Astrocyte (in vitro differentiated cells and primary cell): ENCODE measurements around the gene LRMDA. TPM values are rescaled to one million over a fixed set of nuclear protein-coding genes. Genes with fewer than 3 reads are reported as not detected.

ENCODE experiments used
- DNase-seq: peaks from one replicate; pipeline ENCODE4 v3.0.0-alpha.2; 2010; ENCODE audit warnings: low read depth
- FAIRE-seq: peaks from 2 replicates; lab custom pipeline; 2011; peaks lifted over from hg19 to GRCh38; lab: Jason Lieb, UNC
- H2AFZ ChIP-seq: 2 replicates; pipeline ENCODE4 v1.6.0; 2012; ENCODE audit warnings: low read depth, low read length, inconsistent platforms
- H3K27ac ChIP-seq: 2 replicates; pipeline ENCODE4 v1.5.1; 2011; ENCODE audit warnings: low read depth, low read length, inconsistent platforms
- H3K27me3 ChIP-seq: 2 replicates; pipeline ENCODE4 v1.6.0; 2011; ENCODE audit warnings: low read length, inconsistent platforms; ENCODE audit not compliant: insufficient read depth
- H3K36me3 ChIP-seq: 2 replicates; pipeline ENCODE4 v1.5.1; 2011; ENCODE audit warnings: low read length, inconsistent platforms; ENCODE audit not compliant: insufficient read depth
- H3K4me1 ChIP-seq: 2 replicates; pipeline ENCODE4 v1.5.1; 2011; ENCODE audit warnings: low read length, inconsistent platforms; ENCODE audit not compliant: insufficient read depth
- H3K4me2 ChIP-seq: 2 replicates; pipeline ENCODE4 v1.6.0; 2012; ENCODE audit warnings: low read length, inconsistent platforms
- H3K4me3 ChIP-seq: 2 replicates; pipeline ENCODE4 v1.5.1; 2011; ENCODE audit warnings: low read depth, mild to moderate bottlenecking, low read length, inconsistent platforms; ENCODE audit not compliant: insufficient read depth
- H3K79me2 ChIP-seq: 2 replicates; pipeline ENCODE4 v1.6.0; 2012; ENCODE audit warnings: mild to moderate bottlenecking, low read length, inconsistent platforms; ENCODE audit not compliant: insufficient read depth
- H3K9ac ChIP-seq: 2 replicates; pipeline ENCODE4 v1.6.0; 2012; ENCODE audit warnings: mild to moderate bottlenecking, low read length, inconsistent platforms
- H3K9me3 ChIP-seq: 2 replicates; pipeline ENCODE4 v1.5.1; 2012; ENCODE audit warnings: low read depth, mild to moderate bottlenecking, low read length, inconsistent platforms; ENCODE audit not compliant: insufficient read depth
- H4K20me1 ChIP-seq: 2 replicates; pipeline ENCODE4 v1.6.0; 2012; ENCODE audit warnings: low read length, inconsistent platforms; ENCODE audit not compliant: insufficient read depth
- H3K27ac Mint-ChIP-seq: one replicate; pipeline ENCODE4 v1.8.0; 2021; ENCODE audit warnings: mild to moderate bottlenecking, mixed read lengths; ENCODE audit not compliant: unreplicated experiment
- H3K27me3 Mint-ChIP-seq: one replicate; pipeline ENCODE4 v1.8.0; 2021; ENCODE audit warnings: low read depth, mixed read lengths; ENCODE audit not compliant: unreplicated experiment
- H3K36me3 Mint-ChIP-seq: one replicate; pipeline ENCODE4 v1.8.0; 2021; ENCODE audit warnings: low read depth, mixed read lengths; ENCODE audit not compliant: unreplicated experiment
- H3K4me1 Mint-ChIP-seq: one replicate; pipeline ENCODE4 v1.8.0; 2021; ENCODE audit warnings: low read depth, mixed read lengths; ENCODE audit not compliant: unreplicated experiment
- H3K4me3 Mint-ChIP-seq: one replicate; pipeline ENCODE4 v1.8.0; 2021; ENCODE audit warnings: mild to moderate bottlenecking, moderate library complexity, mixed read lengths; ENCODE audit not compliant: unreplicated experiment
- H3K9me3 Mint-ChIP-seq: one replicate; pipeline ENCODE4 v1.8.0; 2021; ENCODE audit warnings: mild to moderate bottlenecking, mixed read lengths; ENCODE audit not compliant: unreplicated experiment
- EZH2 ChIP-seq: IDR thresholded peaks from 2 replicates; pipeline ENCODE4 v1.6.1; 2012; ENCODE audit warnings: mild to moderate bottlenecking, low read length, inconsistent platforms; ENCODE audit not compliant: insufficient read depth
- total RNA-seq: library from RNA; stranded (reverse); gene quantifications from 2 replicates; pipeline ENCODE4 v1.2.1, GENCODE V29; 2021
- TF ChIP-seq, protein P1 (sequence below): IDR thresholded peaks from 2 replicates; pipeline ENCODE4 v1.5.1; 2011; ENCODE audit warnings: low read depth, mild to moderate bottlenecking, inconsistent platforms, low read length, moderate library complexity; ENCODE audit not compliant: insufficient read depth

The LRMDA gene
- total RNA-seq, 1 donor from 2014 or later = 2.7 TPM

DNA sequence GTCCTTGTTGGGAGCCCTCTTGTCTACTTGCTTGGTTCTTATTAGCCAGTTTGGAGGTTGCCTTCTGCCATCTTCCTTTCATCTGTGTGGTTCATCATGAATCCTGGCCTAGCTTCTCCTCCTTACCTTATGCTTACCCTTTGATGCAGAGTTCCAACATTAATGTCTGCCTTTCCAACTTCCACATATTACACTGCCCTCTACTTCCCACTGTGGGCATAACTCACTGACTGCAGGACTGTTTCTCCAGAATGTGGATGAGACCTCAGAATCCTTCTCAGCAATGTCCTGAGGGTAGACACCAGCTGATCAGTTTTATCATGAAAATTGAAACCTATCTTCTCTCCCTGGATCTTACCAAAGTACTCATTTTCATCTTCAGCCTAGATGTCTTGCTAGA lies 491.0 kb downstream of the LRMDA start:
- Histone ChIP-seq H4K20me1 (no peaks in the 10 kb centered on the region), H3K4me3 (no peak overlapping the region), H2AFZ (no peak overlapping the region), H3K9me3 (no peaks in the 10 kb centered on the region), H3K4me1 (no peaks in the 10 kb centered on the region), H3K27ac (no peak overlapping the region), H3K27me3 (peaks cover 11% of the 10 kb centered on the region), H3K36me3 (no peaks in the 10 kb centered on the region), H3K4me2 (no peak overlapping the region), H3K79me2 (no peaks in the 10 kb centered on the region), H3K9ac (no peak overlapping the region)
- no peak for TF ChIP-seq EZH2
- TF ChIP-seq, protein P1, sequence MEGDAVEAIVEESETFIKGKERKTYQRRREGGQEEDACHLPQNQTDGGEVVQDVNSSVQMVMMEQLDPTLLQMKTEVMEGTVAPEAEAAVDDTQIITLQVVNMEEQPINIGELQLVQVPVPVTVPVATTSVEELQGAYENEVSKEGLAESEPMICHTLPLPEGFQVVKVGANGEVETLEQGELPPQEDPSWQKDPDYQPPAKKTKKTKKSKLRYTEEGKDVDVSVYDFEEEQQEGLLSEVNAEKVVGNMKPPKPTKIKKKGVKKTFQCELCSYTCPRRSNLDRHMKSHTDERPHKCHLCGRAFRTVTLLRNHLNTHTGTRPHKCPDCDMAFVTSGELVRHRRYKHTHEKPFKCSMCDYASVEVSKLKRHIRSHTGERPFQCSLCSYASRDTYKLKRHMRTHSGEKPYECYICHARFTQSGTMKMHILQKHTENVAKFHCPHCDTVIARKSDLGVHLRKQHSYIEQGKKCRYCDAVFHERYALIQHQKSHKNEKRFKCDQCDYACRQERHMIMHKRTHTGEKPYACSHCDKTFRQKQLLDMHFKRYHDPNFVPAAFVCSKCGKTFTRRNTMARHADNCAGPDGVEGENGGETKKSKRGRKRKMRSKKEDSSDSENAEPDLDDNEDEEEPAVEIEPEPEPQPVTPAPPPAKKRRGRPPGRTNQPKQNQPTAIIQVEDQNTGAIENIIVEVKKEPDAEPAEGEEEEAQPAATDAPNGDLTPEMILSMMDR = no peak
- Mint-ChIP-seq H3K27me3 (peaks cover 35% of the 10 kb centered on the region), H3K27ac (no peak overlapping the region), H3K4me1 (no peaks in the 10 kb centered on the region), H3K9me3 (no peaks in the 10 kb centered on the region), H3K4me3 (no peak overlapping the region), H3K36me3 (no peaks in the 10 kb centered on the region)
- no peak for DNase-seq
- no peak for FAIRE-seq

DNA sequence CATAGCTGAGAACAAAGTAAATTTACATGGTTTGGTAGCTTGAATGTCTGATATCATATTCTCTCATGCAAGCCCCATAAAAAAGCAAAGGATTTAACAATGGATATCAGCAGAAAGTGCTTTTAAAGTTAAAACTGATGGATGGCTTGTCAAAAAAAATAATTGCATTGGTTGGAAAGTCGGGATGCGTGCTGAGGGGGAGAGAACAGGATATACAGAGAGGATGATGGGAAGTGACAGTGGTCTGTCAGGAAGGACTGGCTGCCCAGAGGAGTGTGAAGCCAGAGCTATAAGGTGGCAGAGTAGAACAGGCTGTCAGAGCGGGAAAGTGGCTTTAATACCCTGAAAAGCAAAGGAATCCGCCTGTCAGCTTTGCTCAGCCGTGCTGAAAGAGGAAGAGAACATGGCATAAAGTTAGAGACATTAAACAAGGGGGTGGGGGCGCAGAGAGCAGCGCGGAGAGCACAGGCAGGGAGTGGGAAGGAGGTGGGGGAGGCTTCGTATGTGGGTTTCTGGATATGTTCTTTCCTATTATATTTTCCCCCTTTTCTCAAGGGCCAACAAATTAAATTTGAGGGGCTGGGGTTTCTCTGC lies 493.0 kb downstream of the LRMDA start:
- Histone ChIP-seq H3K27me3 (peaks cover 12% of the 10 kb centered on the region), H3K27ac (no peak overlapping the region), H3K36me3 (no peaks in the 10 kb centered on the region), H3K4me1 (no peaks in the 10 kb centered on the region), H3K4me2 (no peak overlapping the region), H3K9me3 (no peaks in the 10 kb centered on the region), H2AFZ (no peak overlapping the region), H4K20me1 (no peaks in the 10 kb centered on the region), H3K79me2 (no peaks in the 10 kb centered on the region), H3K4me3 (no peak overlapping the region), H3K9ac (no peak overlapping the region)
- no peak overlapping the region for H3K4me3 Mint-ChIP-seq
- no peak for DNase-seq
- H3K27me3 Mint-ChIP-seq = peaks cover 28% of the 10 kb centered on the region
- TF ChIP-seq EZH2 = no peak
- TF ChIP-seq, protein P1 = no peak
- no peaks in the 10 kb centered on the region for H3K36me3 Mint-ChIP-seq
- no peaks in the 10 kb centered on the region for H3K4me1 Mint-ChIP-seq
- no peak overlapping the region for H3K27ac Mint-ChIP-seq
- peaks cover 2% of the 10 kb centered on the region for H3K9me3 Mint-ChIP-seq
- FAIRE-seq = no peak

DNA sequence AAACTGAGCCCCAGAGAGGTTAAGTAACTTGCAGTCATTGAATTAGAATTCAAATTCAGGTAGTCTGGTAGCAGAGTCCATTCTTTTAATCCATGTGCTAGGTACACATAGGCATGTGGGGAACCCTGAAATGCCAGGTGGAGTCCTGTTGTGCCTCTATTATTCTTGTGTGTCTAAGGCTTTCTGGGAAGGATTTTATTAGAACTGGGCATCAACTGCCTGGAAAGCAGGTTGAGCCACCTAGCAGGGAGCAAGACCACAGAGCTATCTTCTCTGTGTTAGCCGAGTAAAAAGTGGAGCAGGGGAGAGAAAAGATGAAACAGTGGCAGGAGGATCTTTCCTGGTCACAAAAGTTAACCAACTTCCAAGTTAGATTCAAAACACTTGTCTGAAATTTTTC lies 494.6 kb downstream of the LRMDA start:
- Histone ChIP-seq H4K20me1 (no peaks in the 10 kb centered on the region), H3K9ac (no peak overlapping the region), H3K36me3 (no peaks in the 10 kb centered on the region), H3K4me3 (no peak overlapping the region), H3K9me3 (no peaks in the 10 kb centered on the region), H2AFZ (no peak overlapping the region), H3K27ac (no peak overlapping the region), H3K27me3 (peaks cover 12% of the 10 kb centered on the region), H3K79me2 (no peaks in the 10 kb centered on the region), H3K4me2 (no peak overlapping the region), H3K4me1 (no peaks in the 10 kb centered on the region)
- TF ChIP-seq EZH2 = no peak
- TF ChIP-seq, protein P1 = no peak
- peaks cover 2% of the 10 kb centered on the region for H3K9me3 Mint-ChIP-seq
- H3K27me3 Mint-ChIP-seq = peaks cover 26% of the 10 kb centered on the region
- H3K36me3 Mint-ChIP-seq = no peaks in the 10 kb centered on the region
- DNase-seq (no peak), FAIRE-seq (no peak)
- H3K4me3 Mint-ChIP-seq = no peak overlapping the region
- no peaks in the 10 kb centered on the region for H3K4me1 Mint-ChIP-seq
- H3K27ac Mint-ChIP-seq = no peak overlapping the region
